ENCODE data around the gene SERPINB6.

DNA sequence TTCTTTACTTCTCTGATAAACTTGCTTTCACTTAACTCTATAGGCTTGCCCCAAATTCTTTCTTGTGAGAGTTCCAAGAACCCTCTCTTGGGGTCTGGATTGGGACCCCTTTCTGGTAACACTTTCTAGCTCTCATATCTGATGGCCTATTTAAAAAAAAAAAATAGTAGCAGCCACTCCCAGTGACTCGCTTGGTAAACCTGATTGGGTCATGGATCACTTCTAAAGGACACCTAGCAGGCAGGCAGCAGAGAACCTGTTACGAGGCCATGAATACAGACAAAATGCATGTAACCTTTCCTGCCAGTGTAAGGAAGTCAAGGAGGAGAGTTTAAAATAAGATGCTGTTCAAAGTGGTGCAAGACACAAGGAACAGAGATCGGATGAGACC lies 9.1 kb upstream of the SERPINB6 start:
- TF ChIP-seq, protein P1, sequence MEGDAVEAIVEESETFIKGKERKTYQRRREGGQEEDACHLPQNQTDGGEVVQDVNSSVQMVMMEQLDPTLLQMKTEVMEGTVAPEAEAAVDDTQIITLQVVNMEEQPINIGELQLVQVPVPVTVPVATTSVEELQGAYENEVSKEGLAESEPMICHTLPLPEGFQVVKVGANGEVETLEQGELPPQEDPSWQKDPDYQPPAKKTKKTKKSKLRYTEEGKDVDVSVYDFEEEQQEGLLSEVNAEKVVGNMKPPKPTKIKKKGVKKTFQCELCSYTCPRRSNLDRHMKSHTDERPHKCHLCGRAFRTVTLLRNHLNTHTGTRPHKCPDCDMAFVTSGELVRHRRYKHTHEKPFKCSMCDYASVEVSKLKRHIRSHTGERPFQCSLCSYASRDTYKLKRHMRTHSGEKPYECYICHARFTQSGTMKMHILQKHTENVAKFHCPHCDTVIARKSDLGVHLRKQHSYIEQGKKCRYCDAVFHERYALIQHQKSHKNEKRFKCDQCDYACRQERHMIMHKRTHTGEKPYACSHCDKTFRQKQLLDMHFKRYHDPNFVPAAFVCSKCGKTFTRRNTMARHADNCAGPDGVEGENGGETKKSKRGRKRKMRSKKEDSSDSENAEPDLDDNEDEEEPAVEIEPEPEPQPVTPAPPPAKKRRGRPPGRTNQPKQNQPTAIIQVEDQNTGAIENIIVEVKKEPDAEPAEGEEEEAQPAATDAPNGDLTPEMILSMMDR (IDR thresholded peaks at IDR 0.05 in 8 of 11, conservative IDR thresholded peaks at IDR 0.05 in 3 of 11): no peak
- TF ChIP-seq POLR2A (IDR thresholded peaks at IDR 0.05) (no peak), POLR2AphosphoS5 (IDR thresholded peaks at IDR 0.05) (no peak)
